ENCODE results near the gene OOSP4B.
"Not testable (repeated sequence)": the region's sequence is repeated elsewhere in the genome, so short reads cannot be mapped to it uniquely, and the experiment has no call there.

OOSP4B gene

DNA sequence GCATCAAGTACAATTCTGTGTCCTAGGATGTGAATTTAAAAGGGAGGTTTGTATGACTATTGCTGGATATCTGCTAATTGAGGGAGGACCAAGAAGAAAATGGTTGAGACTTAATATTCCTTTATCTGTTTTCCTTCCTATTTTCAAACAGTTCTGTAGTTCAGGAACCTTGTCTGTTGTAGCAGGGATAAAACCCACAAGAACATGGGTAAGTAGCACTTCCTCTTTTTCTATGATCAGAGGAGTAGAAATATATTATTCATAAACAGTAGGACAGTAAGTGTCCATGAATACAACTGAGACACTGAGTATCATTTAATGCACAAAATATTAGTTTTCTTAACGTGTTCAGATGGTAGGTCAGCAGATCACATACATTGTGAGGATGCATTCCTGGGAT, 47.1 kb downstream of the OOSP4B start:
- DNase-seq: peak; percentile 57

DNA sequence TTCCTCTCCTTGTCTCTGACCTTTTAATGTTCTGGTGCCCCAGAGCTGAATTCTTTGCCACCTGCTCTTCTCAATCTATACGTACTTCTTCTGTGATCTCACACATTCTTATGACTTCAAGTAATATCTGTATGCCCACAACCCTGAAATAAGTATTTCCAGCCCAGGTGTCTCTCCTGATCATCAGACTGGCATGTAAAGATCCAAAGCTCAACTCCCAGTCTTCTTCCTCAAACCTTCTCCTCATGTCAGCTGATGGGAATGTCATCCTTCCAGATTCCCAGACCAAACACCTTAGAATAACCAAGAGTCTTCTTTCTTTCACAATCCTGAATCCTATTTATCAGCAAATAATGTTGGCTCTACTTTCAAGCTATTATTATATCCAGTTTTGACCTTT, 48.8 kb downstream of the OOSP4B start:
- no peak for DNase-seq

- no peak for DNase-seq
Measured at GRCh38 chr11:60069450-60069849, 52.5 kb downstream of the OOSP4B start.

GRCh38 chr11:60071644-60072043, 54.7 kb downstream of the OOSP4B start:
- DNase-seq: not testable (repeated sequence)

DNA sequence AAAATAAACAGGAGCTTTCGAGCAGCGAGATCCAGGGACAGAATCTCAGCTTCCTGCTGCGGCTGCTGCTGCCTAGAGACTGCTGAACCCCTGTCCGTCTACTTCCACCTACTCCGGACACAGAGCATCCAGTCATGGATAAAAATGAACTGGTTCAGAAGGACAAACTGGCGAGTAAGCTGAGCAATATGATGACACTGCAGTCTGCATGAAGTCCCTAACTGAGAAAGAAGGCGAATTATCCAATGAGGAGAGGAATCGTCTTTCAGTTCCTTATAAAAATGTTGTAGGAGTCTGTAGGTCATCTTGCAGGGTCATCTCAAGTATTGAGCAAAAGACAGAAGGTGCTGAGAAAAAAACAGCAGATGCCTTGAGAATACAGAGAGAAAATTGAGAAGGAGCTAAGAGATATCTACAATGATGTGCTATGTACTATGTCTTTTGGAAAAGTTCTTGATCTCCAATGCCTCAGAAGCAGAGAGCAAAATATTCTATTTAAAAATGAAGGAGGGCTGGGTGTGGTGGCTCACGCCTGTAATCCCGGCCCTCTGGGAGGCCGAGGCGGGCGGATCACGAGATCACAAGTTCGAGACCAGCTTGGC, 60.3 kb downstream of the OOSP4B start:
- DNase-seq: peak; percentile 67

- DNase-seq: peak; percentile 57
Measured at GRCh38 chr11:60077981-60078380, 61.0 kb downstream of the OOSP4B start.

- no peak for DNase-seq
Measured at GRCh38 chr11:60078745-60079144, 61.8 kb downstream of the OOSP4B start.

DNA sequence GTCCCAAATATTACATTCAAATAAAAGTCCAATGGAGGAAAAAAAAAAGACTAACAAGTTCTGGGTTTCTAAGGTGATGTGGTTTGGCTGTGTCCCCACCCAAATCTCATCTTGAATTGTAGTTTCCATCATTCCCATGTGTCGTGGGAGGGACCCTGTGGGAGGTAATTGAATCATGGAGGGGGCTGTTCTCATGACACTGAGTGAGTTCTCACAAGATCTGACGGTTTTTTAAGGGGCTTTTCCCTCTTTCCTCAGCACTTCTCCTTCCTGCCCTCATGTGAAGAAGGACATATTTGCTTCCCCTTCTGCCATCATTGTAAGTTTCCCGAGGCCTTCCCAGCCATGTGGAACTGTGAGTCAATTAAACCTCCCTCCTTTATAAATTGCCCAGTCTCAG, 63.6 kb downstream of the OOSP4B start:
- peak; percentile 35 for DNase-seq
